ENCODE results near the gene LPCAT1.
"Not testable (repeated sequence)": the region's sequence is repeated elsewhere in the genome, so short reads cannot be mapped to it uniquely, and the experiment has no call there.

LPCAT1 gene

DNA sequence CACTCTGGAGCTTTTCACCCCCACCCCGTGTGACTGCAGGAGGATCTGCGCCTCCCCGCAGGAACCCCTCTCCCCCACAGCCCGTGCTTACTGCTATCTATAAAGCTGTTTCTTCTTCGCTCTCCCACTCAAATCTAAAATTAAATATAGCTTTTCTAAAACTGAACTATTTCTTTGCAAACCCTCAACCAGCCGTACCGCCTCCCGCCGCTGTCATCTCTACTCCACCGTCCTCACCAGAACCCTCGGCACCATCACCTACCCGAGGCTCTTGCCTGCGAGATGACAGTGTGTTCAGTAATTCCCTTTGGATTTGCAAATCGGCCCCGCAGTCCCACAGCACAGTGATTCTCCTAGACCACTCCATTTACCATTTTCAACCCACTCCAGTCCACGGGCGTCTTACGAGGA, 13.6 kb downstream of the LPCAT1 start:
- DNase-seq (ENCODE audit: extremely low read depth in 1 of 2, low read depth in 1 of 2) = no peak

DNA sequence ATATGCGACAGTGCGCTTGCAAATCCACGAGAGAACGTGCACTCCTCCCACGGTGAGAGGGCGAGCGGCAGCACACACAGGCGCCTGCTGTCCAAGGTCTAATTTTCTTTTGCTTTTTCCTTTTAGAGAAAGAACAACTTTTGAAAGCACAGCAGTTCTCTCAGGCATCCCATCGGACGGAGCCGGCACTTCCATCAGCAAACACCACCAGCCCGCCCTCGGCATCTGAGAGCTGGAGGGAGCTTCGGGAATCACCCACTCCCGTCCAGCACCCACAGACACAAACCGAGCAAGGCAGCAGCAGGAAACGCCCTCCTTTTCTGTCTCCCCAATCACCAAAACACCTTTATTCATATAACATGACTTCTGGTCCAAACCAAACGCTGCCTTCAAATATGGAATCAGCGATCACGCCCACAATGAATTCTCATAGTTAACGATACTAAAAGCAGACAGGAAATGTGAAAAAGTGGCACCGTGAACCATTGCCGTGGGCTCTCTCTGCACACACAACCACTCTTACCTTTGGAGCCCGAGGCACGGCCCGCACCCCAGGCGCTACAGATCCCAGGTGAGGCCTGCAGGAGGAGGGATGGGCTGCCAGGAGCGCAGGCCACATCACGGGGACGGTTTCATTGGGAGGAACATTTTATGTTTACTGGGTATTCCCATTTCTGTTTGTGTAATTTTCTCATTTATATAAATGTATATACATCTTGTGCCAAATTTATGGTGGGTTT, 14.2 kb downstream of the LPCAT1 start:
- no peak for DNase-seq (ENCODE audit: extremely low read depth in 1 of 2, low read depth in 1 of 2)

DNA sequence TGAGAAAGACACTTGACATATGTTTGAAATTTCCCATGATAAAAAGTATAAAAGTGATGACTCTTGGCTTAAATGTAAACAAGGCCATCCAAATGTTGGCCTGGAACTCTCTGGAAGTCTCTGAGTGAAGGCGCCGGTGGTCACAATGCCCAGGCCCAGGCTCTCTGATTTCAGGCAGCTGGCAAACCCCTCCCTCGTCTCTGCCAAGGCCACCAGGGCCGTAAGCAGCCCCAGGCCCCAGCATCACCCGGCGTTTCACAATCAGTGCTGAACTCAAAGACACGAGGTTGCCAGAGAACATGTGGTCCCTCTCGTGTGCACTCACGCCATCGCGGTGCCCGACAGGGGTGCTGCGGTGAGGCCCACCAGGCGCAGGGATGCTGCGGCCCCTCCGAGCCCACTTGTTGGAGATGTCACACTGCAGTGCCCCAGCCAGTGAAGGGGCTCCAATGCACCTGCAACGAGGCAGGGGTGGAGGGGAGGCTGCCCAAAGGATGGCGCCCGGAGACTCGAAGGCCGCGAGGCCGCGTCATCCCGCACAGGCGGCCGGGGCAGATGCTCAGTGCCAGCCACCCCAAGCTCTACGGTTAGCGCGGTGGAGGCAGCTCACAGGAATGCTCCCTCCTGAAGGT, 15.0 kb downstream of the LPCAT1 start:
- DNase-seq (ENCODE audit: extremely low read depth in 1 of 2, low read depth in 1 of 2) = no peak

DNA sequence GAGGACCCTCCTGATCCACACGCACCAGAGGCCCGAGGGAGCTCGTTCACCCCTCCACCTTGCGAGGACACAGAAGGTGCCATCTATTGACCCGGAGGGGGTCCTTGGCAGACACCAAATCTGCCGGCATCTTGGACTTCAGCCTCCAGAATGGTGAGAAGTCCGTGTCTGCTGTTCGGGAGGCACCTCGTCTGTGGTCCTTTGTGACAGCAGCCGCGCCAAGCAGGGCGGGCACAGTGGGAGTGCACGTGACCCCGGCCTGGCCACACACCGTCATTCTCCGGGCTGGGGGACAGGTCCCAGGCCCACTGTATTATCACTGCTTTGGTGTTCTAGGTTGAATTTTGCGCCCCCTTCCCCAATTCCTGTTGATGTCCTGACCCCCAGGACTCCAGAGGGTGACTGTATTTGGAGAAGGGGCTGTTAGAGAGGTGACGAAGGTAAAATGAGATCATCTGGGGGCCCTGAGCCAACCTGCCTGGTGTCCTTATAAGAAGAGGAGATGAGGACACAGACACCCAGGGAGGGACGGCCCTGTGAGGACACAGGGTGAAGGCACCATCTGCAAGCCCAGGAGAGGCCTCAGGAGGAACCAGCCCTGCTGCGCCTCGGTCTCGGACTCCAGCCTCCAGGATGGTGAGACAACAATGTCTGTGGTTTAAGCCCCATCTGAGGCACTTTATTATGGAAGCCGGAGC, 15.7 kb downstream of the LPCAT1 start:
- no peak for DNase-seq (ENCODE audit: extremely low read depth in 1 of 2, low read depth in 1 of 2)

- DNase-seq (ENCODE audit: extremely low read depth in 1 of 2, low read depth in 1 of 2) = no peak
Measured at GRCh38 chr5:1507457-1507856, 16.3 kb downstream of the LPCAT1 start.

- no peak for DNase-seq (ENCODE audit: extremely low read depth in 1 of 2, low read depth in 1 of 2)
Measured at GRCh38 chr5:1507014-1507375, 16.8 kb downstream of the LPCAT1 start.

GRCh38 chr5:1506242-1507013, 17.3 kb downstream of the LPCAT1 start:
- no peak for DNase-seq (ENCODE audit: extremely low read depth in 1 of 2, low read depth in 1 of 2)

GRCh38 chr5:1505506-1506241, 18.1 kb downstream of the LPCAT1 start:
- no peak for DNase-seq (ENCODE audit: extremely low read depth in 1 of 2, low read depth in 1 of 2)

DNA sequence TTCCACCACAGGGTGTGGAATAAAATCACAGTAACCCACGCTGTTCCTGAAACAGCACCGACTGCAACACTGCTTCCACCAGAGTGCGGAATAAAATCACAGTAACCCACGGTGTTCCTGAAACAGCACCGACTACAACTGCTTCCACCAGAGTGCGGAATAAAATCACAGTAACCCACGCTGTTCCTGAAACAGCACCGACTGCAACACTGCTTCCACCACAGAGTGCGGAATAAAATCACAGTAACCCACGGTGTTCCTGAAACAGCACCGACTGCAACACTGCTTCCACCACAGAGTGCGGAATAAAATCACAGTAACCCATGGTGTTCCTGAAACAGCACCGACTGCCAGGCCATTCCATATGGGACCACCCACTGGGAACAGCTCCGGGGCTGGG, 18.7 kb downstream of the LPCAT1 start:
- not testable (repeated sequence) for DNase-seq (ENCODE audit: extremely low read depth in 1 of 2, low read depth in 1 of 2)

GRCh38 chr5:1504617-1505016, 19.1 kb downstream of the LPCAT1 start:
- no peak for DNase-seq (ENCODE audit: extremely low read depth in 1 of 2, low read depth in 1 of 2)

DNA sequence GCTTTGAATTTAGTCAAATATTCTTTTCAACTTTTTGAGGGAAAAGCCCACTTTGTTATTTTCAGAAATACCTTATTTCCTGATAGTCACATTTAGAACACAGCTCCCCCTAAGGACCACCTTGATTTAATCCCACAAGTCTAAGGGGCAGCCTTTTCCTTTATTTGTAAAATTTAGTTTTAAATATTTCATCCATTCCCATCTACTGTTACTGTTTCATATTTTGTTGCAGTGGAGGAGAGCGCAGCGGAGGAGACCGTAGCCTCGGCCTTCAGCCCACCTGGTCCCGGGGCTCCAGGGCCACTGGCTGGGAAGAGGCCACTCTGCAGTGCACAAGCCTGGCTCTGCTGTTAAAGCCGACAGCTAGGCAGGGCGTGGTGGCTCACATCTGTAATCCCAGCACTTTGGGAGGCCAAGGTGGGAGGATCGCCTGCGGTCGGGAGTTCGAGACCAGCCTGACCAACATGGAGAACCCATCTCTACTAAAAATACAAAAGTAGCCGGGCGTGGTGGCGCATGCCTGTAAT, 19.6 kb downstream of the LPCAT1 start:
- no peak for DNase-seq (ENCODE audit: extremely low read depth in 1 of 2, low read depth in 1 of 2)

GRCh38 chr5:1503241-1504068, 20.3 kb downstream of the LPCAT1 start:
- DNase-seq (ENCODE audit: extremely low read depth in 1 of 2, low read depth in 1 of 2) = no peak

GRCh38 chr5:1502737-1503120, 21.0 kb downstream of the LPCAT1 start:
- no peak for DNase-seq (ENCODE audit: extremely low read depth in 1 of 2, low read depth in 1 of 2)

GRCh38 chr5:1502046-1502736, 21.6 kb downstream of the LPCAT1 start:
- DNase-seq (ENCODE audit: extremely low read depth in 1 of 2, low read depth in 1 of 2) = no peak

- no peak for DNase-seq (ENCODE audit: extremely low read depth in 1 of 2, low read depth in 1 of 2)
Measured at GRCh38 chr5:1501372-1502045, 22.3 kb downstream of the LPCAT1 start.

DNA sequence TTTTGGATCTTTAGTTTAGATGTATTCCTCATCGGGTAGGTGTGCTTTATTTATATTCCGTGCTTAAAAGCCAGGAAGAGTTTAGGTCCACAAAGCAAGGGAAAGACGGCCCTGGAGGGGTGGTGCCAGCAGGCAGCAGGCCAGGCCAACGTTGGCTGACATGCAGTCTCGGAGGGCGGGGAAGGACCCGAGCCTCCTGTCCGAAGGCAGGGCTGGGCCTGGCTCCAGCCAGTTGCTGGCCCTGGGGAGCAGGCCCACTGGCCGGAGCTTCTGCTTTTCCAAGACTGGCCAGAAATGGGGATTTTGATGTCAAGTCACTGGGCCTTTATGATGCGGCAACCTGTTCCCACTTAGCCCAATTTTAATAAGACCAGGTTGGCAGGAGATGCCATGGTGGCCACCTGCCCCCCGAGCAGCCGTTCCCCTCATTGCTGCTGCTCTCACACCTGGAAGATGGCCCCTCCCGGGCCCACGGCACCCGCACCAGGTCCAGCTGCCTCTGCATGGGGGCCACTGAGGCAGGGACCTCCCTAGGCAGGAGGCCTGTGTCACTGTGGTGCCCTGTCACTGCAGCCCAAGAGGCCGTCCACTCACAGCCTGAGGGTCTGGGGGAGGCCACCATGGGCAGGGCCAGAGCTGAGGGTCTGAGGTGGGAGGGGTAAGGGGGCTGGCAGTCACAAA, 23.2 kb downstream of the LPCAT1 start:
- DNase-seq (ENCODE audit: extremely low read depth in 1 of 2, low read depth in 1 of 2) = no peak

GRCh38 chr5:1499851-1500250, 23.9 kb downstream of the LPCAT1 start:
- no peak for DNase-seq (ENCODE audit: extremely low read depth in 1 of 2, low read depth in 1 of 2)
